ENCODE measurements around the gene FAM114A1.

DNA sequence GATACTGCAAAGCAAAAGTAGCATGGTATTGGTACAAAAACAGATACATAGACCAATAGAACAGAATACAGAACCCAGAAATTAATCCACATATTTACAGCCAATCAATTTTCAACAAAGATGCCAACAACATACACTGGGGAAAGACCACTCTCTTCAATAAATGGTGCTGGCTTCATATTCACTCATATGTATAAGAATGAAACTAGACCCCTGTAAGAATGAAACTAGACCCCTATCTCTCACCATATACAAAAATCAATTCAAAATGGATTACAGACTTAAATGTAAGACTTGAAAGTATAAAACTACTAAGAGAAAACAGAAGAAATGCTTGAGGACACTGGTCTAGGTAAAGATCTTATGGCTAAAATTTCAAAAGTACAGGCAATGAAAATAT lies 30.3 kb upstream of the FAM114A1 start:
- TF ChIP-seq CTCF (IDR thresholded peaks at IDR 0.05) (no peak), POLR2A (IDR thresholded peaks at IDR 0.05) (no peak)

All from ovary (tissue), 3 donors.